Measurements from ENCODE around the gene CEACAM6. TPM values are rescaled to one million over a fixed set of nuclear protein-coding genes. Genes with fewer than 3 reads are reported as not detected.

CEACAM6 gene
- total and polyA plus RNA-seq, 12 donors = 0.03 to 0.12 (median 0.10) TPM; not detected in 9

- TF ChIP-seq CTCF (IDR thresholded peaks at IDR 0.05) = no peak
- no peak for DNase-seq
- intact Hi-C loops (cut with DNase I) = no loop called here
- Histone ChIP-seq H3K36me3 (no peaks in the 10 kb centered on the region), H3K9me3 (peaks cover 0 to 3% (median 0%) of the 10 kb centered on the region in 11 donors), H3K4me1 (peaks cover 0 to 44% (median 0%) of the 10 kb centered on the region in 9 donors), H3K4me3 (peak overlapping the region in 1 of 10 donors; percentile 31), H3K27me3 (peaks cover 0 to 81% (median 46%) of the 10 kb centered on the region in 7 donors), H3K27ac (peak overlapping the region in 2 of 10 donors; percentile 40 to 89)
- no peak for ATAC-seq
- 76 to 82% methylated on average over 1 of the region's 1 CpG for WGBS, 2 donors
These were observed 41.6 kb downstream of the CEACAM6 start for GRCh38 chr19:41796901-41797300.

- no peak for ATAC-seq
- H3K27ac ChIP-seq = peak overlapping the region in 2 of 10 donors; percentile 0 to 89
- 62 to 69% methylated on average over 9 of the region's 9 CpGs for WGBS, 2 donors
These were observed 44.2 kb downstream of the CEACAM6 start for GRCh38 chr19:41799444-41800000.

GRCh38 chr19:41801031-41801430 lies 45.7 kb downstream of the CEACAM6 start:
- TF ChIP-seq CTCF (IDR thresholded peaks at IDR 0.05) = no peak
- peaks cover 0 to 3% (median 0%) of the 10 kb centered on the region in 11 donors for H3K9me3 ChIP-seq
- no peaks in the 10 kb centered on the region for H3K36me3 ChIP-seq
- H3K4me3 ChIP-seq = no peak overlapping the region
- 67 to 77% methylated on average over 4 of the region's 4 CpGs for WGBS, 2 donors
- peaks cover 0 to 38% (median 0%) of the 10 kb centered on the region in 9 donors for H3K4me1 ChIP-seq
- DNase-seq (no peak), ATAC-seq (no peak)
- intact Hi-C loops (cut with DNase I) = no loop called here
- peak overlapping the region in 3 of 10 donors; percentile 10 to 89 (median 58) for H3K27ac ChIP-seq
- peaks cover 0 to 50% (median 15%) of the 10 kb centered on the region in 7 donors for H3K27me3 ChIP-seq

More at GRCh38 chr19:41799444-41800000, 44.2 kb downstream of the CEACAM6 start:
- no peak for TF ChIP-seq CTCF (IDR thresholded peaks at IDR 0.05)
- H3K27me3 ChIP-seq = peaks cover 0 to 63% (median 25%) of the 10 kb centered on the region in 7 donors
- H3K36me3 ChIP-seq = no peaks in the 10 kb centered on the region
- H3K4me1 ChIP-seq = peaks cover 0 to 45% (median 0%) of the 10 kb centered on the region in 9 donors
- H3K4me3 ChIP-seq = peak overlapping the region in 1 of 10 donors; percentile 31
- intact Hi-C loops (cut with DNase I) = no loop called here
- peaks cover 0 to 3% (median 0%) of the 10 kb centered on the region in 11 donors for H3K9me3 ChIP-seq
- DNase-seq = no peak

GRCh38 chr19:41801792-41802211 lies 46.5 kb downstream of the CEACAM6 start:
- WGBS, 2 donors = 46 to 51% methylated on average over 2 of the region's 2 CpGs
- TF ChIP-seq CTCF (IDR thresholded peaks at IDR 0.05) = no peak
- peak overlapping the region in 2 of 10 donors; percentile 58 to 89 for H3K27ac ChIP-seq
- ATAC-seq (peak in 4 of 8 donors; percentile 31 to 56 (median 38)), DNase-seq (no peak)
- H3K4me1 ChIP-seq = peaks cover 0 to 30% (median 0%) of the 10 kb centered on the region in 9 donors
- no peak overlapping the region for H3K4me3 ChIP-seq
- intact Hi-C loops (cut with DNase I) = no loop called here
- H3K27me3 ChIP-seq = peaks cover 0 to 43% (median 12%) of the 10 kb centered on the region in 7 donors
- no peaks in the 10 kb centered on the region for H3K36me3 ChIP-seq
- peaks cover 0 to 3% (median 0%) of the 10 kb centered on the region in 11 donors for H3K9me3 ChIP-seq

Measured in heart right ventricle (tissue), 16 donors.